ENCODE results near the gene GLYAT.

Gene GLYAT

DNA sequence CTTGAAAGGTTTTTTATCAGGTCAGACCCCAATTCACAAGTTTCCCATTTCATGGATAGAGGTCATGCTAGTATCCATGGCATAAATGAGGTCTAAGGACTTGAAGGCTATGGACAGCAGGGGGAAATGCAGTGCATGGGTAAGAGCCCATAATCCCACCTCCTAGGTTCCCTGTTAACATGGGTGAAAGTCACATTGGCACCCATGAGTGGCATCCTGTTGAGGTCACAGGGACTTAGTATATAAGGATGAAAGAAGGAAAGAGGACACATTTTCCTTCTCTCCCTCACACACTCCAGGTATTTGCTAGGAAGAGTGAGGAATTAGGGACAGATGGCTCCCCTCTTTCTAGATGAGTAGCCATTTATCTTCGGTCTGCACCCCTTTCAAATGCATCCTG, 9.4 kb upstream of the GLYAT start:
- no peaks in the 10 kb centered on the region for H3K36me3 ChIP-seq (replicated peaks)
- TF ChIP-seq CTCF (IDR thresholded peaks at IDR 0.05; ENCODE audit: low read depth, low read length, missing control alignments): no peak
- H3K4me3 ChIP-seq (ENCODE audit: low read depth, low read length): no peak overlapping the region
- in situ Hi-C loops (cut with HindIII; ENCODE audit: low pct_ligation_motif_present, low sequenced_read_pairs): no loop called here
- no peak for DNase-seq
- H3K27ac ChIP-seq: no peak overlapping the region
- H3K27me3 ChIP-seq (replicated peaks): no peaks in the 10 kb centered on the region

DNA sequence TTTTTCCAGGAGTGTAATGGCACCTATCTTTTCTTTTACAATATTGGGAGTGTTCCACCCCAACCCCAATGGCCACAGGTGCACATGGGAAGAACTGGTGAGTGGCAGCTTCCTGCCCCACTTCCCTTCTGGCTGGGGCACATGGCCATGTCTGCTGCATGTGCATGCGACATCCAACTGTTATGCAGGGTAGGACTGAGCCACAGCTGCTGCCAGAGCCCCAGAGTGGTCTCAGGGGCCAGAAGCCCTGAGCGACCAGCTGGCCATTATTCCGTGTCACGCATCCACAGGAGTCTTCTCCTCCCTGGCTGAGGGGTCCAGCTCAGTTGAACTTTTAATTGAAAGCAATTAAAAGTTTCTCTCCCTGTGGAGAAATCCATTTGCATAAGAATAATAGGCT, 8.7 kb upstream of the GLYAT start:
- DNase-seq: no peak
- in situ Hi-C loops (cut with HindIII; ENCODE audit: low pct_ligation_motif_present, low sequenced_read_pairs): no loop called here
- H3K4me3 ChIP-seq (ENCODE audit: low read depth, low read length): no peak overlapping the region
- TF ChIP-seq CTCF (IDR thresholded peaks at IDR 0.05; ENCODE audit: low read depth, low read length, missing control alignments): no peak
- no peaks in the 10 kb centered on the region for H3K36me3 ChIP-seq (replicated peaks)
- no peaks in the 10 kb centered on the region for H3K27me3 ChIP-seq (replicated peaks)
- no peak overlapping the region for H3K27ac ChIP-seq

GRCh38 chr11:58739725-58740430, 8.1 kb upstream of the GLYAT start:
- Histone ChIP-seq H3K36me3 (replicated peaks) (no peaks in the 10 kb centered on the region), H3K27ac (no peak overlapping the region), H3K4me3 (ENCODE audit: low read depth, low read length) (no peak overlapping the region), H3K27me3 (replicated peaks) (no peaks in the 10 kb centered on the region)
- TF ChIP-seq CTCF (IDR thresholded peaks at IDR 0.05; ENCODE audit: low read depth, low read length, missing control alignments): no peak
- in situ Hi-C loops (cut with HindIII; ENCODE audit: low pct_ligation_motif_present, low sequenced_read_pairs): no loop called here
- DNase-seq: peak; percentile 2

- no peak for TF ChIP-seq CTCF (IDR thresholded peaks at IDR 0.05; ENCODE audit: low read depth, low read length, missing control alignments)
- H3K27me3 ChIP-seq (replicated peaks): no peaks in the 10 kb centered on the region
- H3K27ac ChIP-seq: no peak overlapping the region
- no peak overlapping the region for H3K4me3 ChIP-seq (ENCODE audit: low read depth, low read length)
- no peaks in the 10 kb centered on the region for H3K36me3 ChIP-seq (replicated peaks)
- no peak for DNase-seq
- in situ Hi-C loops (cut with HindIII; ENCODE audit: low pct_ligation_motif_present, low sequenced_read_pairs): no loop called here
Observed at GRCh38 chr11:58734681-58735490, 3.1 kb upstream of the GLYAT start.

DNA sequence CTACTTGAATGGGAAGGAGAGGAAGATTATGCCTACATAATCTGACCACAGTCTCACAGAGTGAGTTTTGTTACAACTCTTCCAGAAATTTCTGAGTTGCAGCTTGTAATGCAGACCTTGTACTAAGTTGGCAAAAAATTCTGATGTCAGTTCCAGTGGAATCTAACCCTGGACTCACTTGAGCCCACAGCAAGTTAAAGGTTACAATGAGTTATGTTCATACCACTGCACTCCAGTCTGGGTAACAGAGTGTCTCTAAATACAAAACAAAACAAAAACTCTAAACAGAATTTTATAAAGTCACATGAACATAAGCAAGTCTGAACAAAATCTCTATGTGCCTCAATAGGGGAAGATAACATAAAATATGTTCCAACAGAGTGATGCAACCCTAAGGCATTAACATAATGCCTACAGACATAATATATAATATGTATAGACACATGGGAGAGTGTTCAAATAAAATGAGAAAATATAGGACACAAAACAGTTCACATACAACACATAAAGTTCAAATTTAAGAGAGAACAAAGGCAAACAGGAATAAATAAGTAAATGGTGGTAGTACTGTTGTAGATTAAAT, 1.1 kb downstream of the GLYAT start:
- Histone ChIP-seq H3K27ac (no peak overlapping the region), H3K27me3 (replicated peaks) (no peaks in the 10 kb centered on the region), H3K4me3 (ENCODE audit: low read depth, low read length) (no peak overlapping the region), H3K36me3 (replicated peaks) (no peaks in the 10 kb centered on the region)
- DNase-seq: no peak
- TF ChIP-seq CTCF (IDR thresholded peaks at IDR 0.05; ENCODE audit: low read depth, low read length, missing control alignments): no peak
- in situ Hi-C loops (cut with HindIII; ENCODE audit: low pct_ligation_motif_present, low sequenced_read_pairs): no loop called here

All from brain microvascular endothelial cell (primary cell).